ENCODE results near the gene NCOA1. TPM values are rescaled to one million over a fixed set of nuclear protein-coding genes. Genes with fewer than 3 reads are reported as not detected.
A peak's percentile ranks its signal among the peaks of the same experiment; 100 is the strongest.

NCOA1 gene
- total and polyA plus RNA-seq, 10 of the 15 experiments (the other 5 are each of a cell fraction or from before 2014, with no cell fraction given) = 1.8 to 35.6 (median 6.1) TPM

GRCh38 chr2:24723191-24723590 is 232.1 kb downstream of the NCOA1 start:
- DNase-seq (ENCODE audit: low read depth, low spot score) (no peak), FAIRE-seq (peak; percentile 54), ATAC-seq (no peak)
- no peak overlapping the region for H3K27ac ChIP-seq (ENCODE audit: control insufficient read depth, insufficient read depth)
- no peaks in the 10 kb centered on the region for H3K27me3 ChIP-seq (replicated peaks in 1 of 2; ENCODE audit: control insufficient read depth in 2 of 2, insufficient read depth in 2 of 2, low read length in 1 of 2)
- SMC1A ChIA-PET (ENCODE audit: uncharacterized antibody, unreplicated experiment) = interaction anchor here (0.6 to 2.4 kb wide), 7 partner anchors 9 to 203 kb away, joined by 3 to 9 read pairs (median 3); no protein-coding TSS in a partner anchor
- CTCF ChIA-PET = interaction anchor here (0.9 to 1.0 kb wide), 2 partner anchors 9 to 301 kb away, joined by 4 read pairs; no protein-coding TSS in a partner anchor
- no peak overlapping the region for H3K9ac ChIP-seq (ENCODE audit: control insufficient read depth, insufficient read depth, low read length)
- peaks cover 16% of the 10 kb centered on the region; the same call in 1 of the 2 replicates for H3K4me1 ChIP-seq (ENCODE audit: control insufficient read depth, insufficient read depth, low read length)
- RAD21 ChIA-PET (ENCODE audit: unreplicated experiment) = no interaction called here
- H3K9me3 ChIP-seq (replicated peaks; ENCODE audit: control insufficient read depth, insufficient read depth, low read length) = no peaks in the 10 kb centered on the region
- BruUV-seq (replicated peaks) = no TSS peak
- in situ Hi-C loops (cut with MboI) (no loop called here), intact Hi-C loops (cut with micrococcal nuclease; ENCODE audit: unreplicated experiment) (no loop called here)
- H3K4me2 ChIP-seq (ENCODE audit: control insufficient read depth, insufficient read depth) = no peak overlapping the region
- no peaks in the 10 kb centered on the region for H3K79me2 ChIP-seq (ENCODE audit: control insufficient read depth, insufficient read depth, low read length)
- POLR2A ChIA-PET = interaction anchor here (0.6 to 0.7 kb wide), 2 partner anchors 125 to 1108 kb away, joined by 3 to 5 read pairs; no protein-coding TSS in a partner anchor
- no peaks in the 10 kb centered on the region for H4K20me1 ChIP-seq (ENCODE audit: control insufficient read depth, insufficient read depth)
- no peak overlapping the region for H2AFZ ChIP-seq (ENCODE audit: control insufficient read depth, low read depth, low read length)
- WGBS (ENCODE audit: insufficient coverage, insufficient replicate concordance, low lambda C conversion rate, missing lambda C conversion rate) = 96% methylated on average over 1 of the region's 1 CpG
- H3K4me3 ChIP-seq = no peak overlapping the region
- TF ChIP-seq JUNB (IDR thresholded peaks at IDR 0.05) = peak; percentile 54
- no peak for TF ChIP-seq IKZF1 (conservative IDR thresholded peaks at IDR 0.05)
- TF ChIP-seq, protein P1, sequence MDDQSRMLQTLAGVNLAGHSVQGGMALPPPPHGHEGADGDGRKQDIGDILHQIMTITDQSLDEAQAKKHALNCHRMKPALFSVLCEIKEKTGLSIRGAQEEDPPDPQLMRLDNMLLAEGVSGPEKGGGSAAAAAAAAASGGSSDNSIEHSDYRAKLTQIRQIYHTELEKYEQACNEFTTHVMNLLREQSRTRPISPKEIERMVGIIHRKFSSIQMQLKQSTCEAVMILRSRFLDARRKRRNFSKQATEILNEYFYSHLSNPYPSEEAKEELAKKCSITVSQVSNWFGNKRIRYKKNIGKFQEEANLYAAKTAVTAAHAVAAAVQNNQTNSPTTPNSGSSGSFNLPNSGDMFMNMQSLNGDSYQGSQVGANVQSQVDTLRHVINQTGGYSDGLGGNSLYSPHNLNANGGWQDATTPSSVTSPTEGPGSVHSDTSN (IDR thresholded peaks at IDR 0.05; ENCODE audit: insufficient replicate concordance, low read depth, low read length) = no peak
- no peaks in the 10 kb centered on the region for H3K36me3 ChIP-seq (ENCODE audit: control insufficient read depth in 2 of 2, insufficient read depth in 2 of 2, low read length in 1 of 2)

- no peak overlapping the region for H3K4me2 ChIP-seq (ENCODE audit: control insufficient read depth, insufficient read depth)
- TF ChIP-seq ZBTB4 (CRISPR knock-in tag; IDR thresholded peaks at IDR 0.05) (no peak), CREB1 (IDR thresholded peaks at IDR 0.05; ENCODE audit: low read depth) (no peak), SKIL (IDR thresholded peaks at IDR 0.05; ENCODE audit: low read depth, poor library complexity, severe bottlenecking) (no peak), ATF7 (IDR thresholded peaks at IDR 0.05; ENCODE audit: low read depth) (no peak), LARP7 (IDR thresholded peaks at IDR 0.05) (no peak)
- TF ChIP-seq, protein P2, sequence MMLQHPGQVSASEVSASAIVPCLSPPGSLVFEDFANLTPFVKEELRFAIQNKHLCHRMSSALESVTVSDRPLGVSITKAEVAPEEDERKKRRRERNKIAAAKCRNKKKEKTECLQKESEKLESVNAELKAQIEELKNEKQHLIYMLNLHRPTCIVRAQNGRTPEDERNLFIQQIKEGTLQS (IDR thresholded peaks at IDR 0.05; ENCODE audit: borderline replicate concordance, extremely low read depth, low read depth, low read length) = no peak
- ChIA-PET POLR2A (no interaction called here), SMC1A (ENCODE audit: uncharacterized antibody, unreplicated experiment) (interaction anchor here (0.6 to 2.4 kb wide), 7 partner anchors 9 to 203 kb away, joined by 3 to 9 read pairs (median 3); no protein-coding TSS in a partner anchor), CTCF (interaction anchor here (0.9 to 1.0 kb wide), 2 partner anchors 10 to 301 kb away, joined by 4 read pairs; no protein-coding TSS in a partner anchor), RAD21 (ENCODE audit: unreplicated experiment) (no interaction called here)
- H3K79me2 ChIP-seq (ENCODE audit: control insufficient read depth, insufficient read depth, low read length) = no peaks in the 10 kb centered on the region
- in situ Hi-C loops (cut with MboI) (no loop called here), intact Hi-C loops (cut with micrococcal nuclease; ENCODE audit: unreplicated experiment) (no loop called here)
- ATAC-seq = no peak
- no peak overlapping the region for H3K4me3 ChIP-seq
- no peaks in the 10 kb centered on the region for H3K27me3 ChIP-seq (replicated peaks in 1 of 2; ENCODE audit: control insufficient read depth in 2 of 2, insufficient read depth in 2 of 2, low read length in 1 of 2)
- peaks cover 16% of the 10 kb centered on the region; the same call in 1 of the 2 replicates for H3K4me1 ChIP-seq (ENCODE audit: control insufficient read depth, insufficient read depth, low read length)
- FAIRE-seq = no peak
- no peak overlapping the region for H2AFZ ChIP-seq (ENCODE audit: control insufficient read depth, low read depth, low read length)
- H3K9ac ChIP-seq (ENCODE audit: control insufficient read depth, insufficient read depth, low read length) = no peak overlapping the region
- no peaks in the 10 kb centered on the region for H3K36me3 ChIP-seq (ENCODE audit: control insufficient read depth in 2 of 2, insufficient read depth in 2 of 2, low read length in 1 of 2)
- no TSS peak for BruUV-seq (replicated peaks)
- no peaks in the 10 kb centered on the region for H4K20me1 ChIP-seq (ENCODE audit: control insufficient read depth, insufficient read depth)
- no peak overlapping the region for H3K27ac ChIP-seq (ENCODE audit: control insufficient read depth, insufficient read depth)
- DNase-seq (ENCODE audit: low read depth, low spot score) = no peak
- H3K9me3 ChIP-seq (replicated peaks; ENCODE audit: control insufficient read depth, insufficient read depth, low read length) = no peaks in the 10 kb centered on the region
Observed at GRCh38 chr2:24723665-24724064, 232.6 kb downstream of the NCOA1 start.

All from GM12878 (cell line).